HCT116 (cell line): Measurements from ENCODE around the gene SPTBN1. TPM values are rescaled to one million over a fixed set of nuclear protein-coding genes. Genes with fewer than 3 reads are reported as not detected.

Experiments used
- ATAC-seq: fragments of 200-7000 bp; cut with Tn5 transposase; 2 replicates; pipeline ENCODE4 v1.9.1; 2020; ENCODE audit warnings: mild to moderate bottlenecking, moderate library complexity
- BruUV-seq: library from RNA; stranded (reverse); fragments of 400-500 nt; replicated peaks from 2 replicates; lab custom pipeline; 2021; lab: Mats Ljungman, UMichigan
- CTCF ChIA-PET: fragments of 300-600 bp; sonication (Branson Sonifier 250); formaldehyde crosslinking; loops from one replicate; lab custom pipeline; 2021; ENCODE audit warnings: antibody characterized with exemption; lab: Charles Lee
- POLR2A ChIA-PET: fragments of 300-600, 350-600 bp; sonication (Branson Sonifier 250); formaldehyde crosslinking; loops from one replicate; lab custom pipeline; 2021; ENCODE audit warnings: antibody characterized with exemption; lab: Charles Lee
- RAD21 ChIA-PET, 2 experiments: fragments of 300-600 bp; sonication (Branson Sonifier 250); formaldehyde crosslinking; loops; one replicate each; lab custom pipeline; 2023; ENCODE audit warnings: low total read pairs in 2 of 2; ENCODE audit not compliant: uncharacterized antibody in 2 of 2, unreplicated experiment in 2 of 2, low non-redundant PET in 1 of 2; lab: Charles Lee
- DNase-seq: peaks from one replicate; pipeline ENCODE4 v3.0.0-alpha.2; 2010; ENCODE audit warnings: low read depth, low spot score
- H2AFZ ChIP-seq: fragments of 200-600 bp; shearing (Covaris generic), sonication (generic); 2 replicates; pipeline ENCODE4 v1.6.1; 2017; ENCODE audit warnings: low read depth, mixed run types, mixed read lengths, antibody characterized with exemption, low read length; ENCODE audit not compliant: poor library complexity, severe bottlenecking
- H3K27ac ChIP-seq: 2 replicates; pipeline ENCODE4 v1.5.1; 2012; ENCODE audit warnings: low read depth, low read length
- H3K27me3 ChIP-seq: fragments of 200-600 bp; sonication (generic); 2 replicates; pipeline ENCODE4 v1.6.1; 2016; ENCODE audit warnings: mixed run types, low read length, mixed read lengths; ENCODE audit not compliant: insufficient read depth
- H3K36me3 ChIP-seq, 2 experiments: fragments of 200-500 bp in 1 of 2; fragments of 200-600 bp in 1 of 2; sonication (Bioruptor generic) in 1 of 2; sonication (generic) in 1 of 2; 2 replicates each; pipeline versions ENCODE4 v1.5.1 to v1.6.1; 2014 to 2016; ENCODE audit warnings: low read length in 2 of 2, inconsistent platforms in 1 of 2, mixed read lengths in 1 of 2, mixed run types in 1 of 2; ENCODE audit not compliant: insufficient read depth in 2 of 2, control insufficient read depth in 1 of 2
- H3K4me1 ChIP-seq, 2 experiments: fragments of 200-600 bp in 1 of 2; sonication (generic) in 1 of 2; 2 replicates each; pipeline versions ENCODE4 v1.5.1 to v1.6.1; 2012 to 2017; ENCODE audit warnings: low read length in 2 of 2, inconsistent platforms in 1 of 2, mild to moderate bottlenecking in 1 of 2, mixed read lengths in 1 of 2, mixed run types in 1 of 2, moderate library complexity in 1 of 2; ENCODE audit not compliant: insufficient read depth in 2 of 2, control insufficient read depth in 1 of 2
- H3K4me2 ChIP-seq: fragments of 200-600 bp; sonication (generic); 2 replicates; pipeline ENCODE4 v1.6.1; 2017; ENCODE audit warnings: mixed run types, low read length, mixed read lengths
- H3K4me3 ChIP-seq, 2 experiments: fragments of 200-600 bp in 1 of 2; sonication (generic) in 1 of 2; replicated peaks in 1 of 2; 2 replicates each; pipeline ENCODE4 v1.5.1; 2011 to 2016; ENCODE audit warnings: low read length in 2 of 2, control low read depth in 1 of 2, low read depth in 1 of 2, mild to moderate bottlenecking in 1 of 2, mixed read lengths in 1 of 2, mixed run types in 1 of 2
- H3K79me2 ChIP-seq: fragments of 200-600 bp; sonication (generic); 2 replicates; pipeline ENCODE4 v1.6.1; 2017; ENCODE audit warnings: mild to moderate bottlenecking, mixed run types, low read length, moderate library complexity, mixed read lengths; ENCODE audit not compliant: insufficient read depth
- H3K9ac ChIP-seq: fragments of 200-600 bp; sonication (generic); 2 replicates; pipeline ENCODE4 v1.6.1; 2016; ENCODE audit warnings: low read length, mixed read lengths
- H3K9me2 ChIP-seq: fragments of 200-600 bp; sonication (generic), shearing (Covaris generic); 2 replicates; pipeline ENCODE4 v1.6.1; 2017; ENCODE audit warnings: mixed run types, mild to moderate bottlenecking, moderate library complexity; ENCODE audit not compliant: insufficient read depth
- H3K9me3 ChIP-seq, 2 experiments: fragments of 200-500 bp in 1 of 2; fragments of 200-600 bp in 1 of 2; sonication (Bioruptor generic) in 1 of 2; sonication (generic) in 1 of 2; 2 replicates each; pipeline ENCODE4 v1.6.1; 2014 to 2017; ENCODE audit warnings: low read length in 2 of 2, mixed read lengths in 2 of 2, inconsistent platforms in 1 of 2, low read depth in 1 of 2, mild to moderate bottlenecking in 1 of 2, mixed run types in 1 of 2, moderate library complexity in 1 of 2; ENCODE audit not compliant: control insufficient read depth in 1 of 2, insufficient read depth in 1 of 2
- H4K20me1 ChIP-seq: fragments of 200-600 bp; sonication (generic), shearing (Covaris generic); 2 replicates; pipeline ENCODE4 v1.6.1; 2017; ENCODE audit warnings: mixed run types, mild to moderate bottlenecking, moderate library complexity; ENCODE audit not compliant: insufficient read depth
- ATF3 ChIP-seq: IDR thresholded peaks from 2 replicates; pipeline ENCODE4 v1.6.1; 2012
- CTCF ChIP-seq, 3 experiments: fragments of 200-600 bp in 1 of 3; sonication (generic) in 1 of 3; IDR thresholded peaks in 2 of 3; conservative IDR thresholded peaks in 1 of 3; 2 replicates each; pipeline ENCODE4 v1.5.1; 2012 to 2017; ENCODE audit warnings: low read depth in 2 of 3, low read length in 2 of 3, antibody characterized with exemption in 1 of 3, borderline replicate concordance in 1 of 3, control low read depth in 1 of 3, mild to moderate bottlenecking in 1 of 3, mixed read lengths in 1 of 3, mixed run types in 1 of 3, moderate library complexity in 1 of 3; ENCODE audit not compliant: insufficient read depth in 1 of 3
- EGR1 ChIP-seq: IDR thresholded peaks from 2 replicates; pipeline ENCODE4 v1.6.1; 2012; ENCODE audit warnings: low read depth
- RAD21 ChIP-seq: IDR thresholded peaks from 2 replicates; pipeline ENCODE4 v1.6.1; 2012; ENCODE audit warnings: low read depth, mild to moderate bottlenecking
- REST ChIP-seq: IDR thresholded peaks from 2 replicates; pipeline ENCODE4 v1.6.1; 2012; ENCODE audit warnings: low read depth
- SIN3A ChIP-seq: IDR thresholded peaks from 2 replicates; pipeline ENCODE4 v1.6.1; 2012; ENCODE audit warnings: low read depth
- TCF7L2 ChIP-seq: IDR thresholded peaks from 2 replicates; pipeline ENCODE4 v1.7.0; 2011; ENCODE audit warnings: borderline replicate concordance, inconsistent platforms; ENCODE audit not compliant: insufficient read depth, insufficient read length; ENCODE audit errors: extremely low read depth
- YY1 ChIP-seq: IDR thresholded peaks from 2 replicates; pipeline ENCODE4 v1.6.1; 2011; ENCODE audit warnings: low read length, low read depth, moderate library complexity, mild to moderate bottlenecking; ENCODE audit not compliant: insufficient replicate concordance; ENCODE audit errors: extremely low read depth
- intact Hi-C: fragments of 100-400 bp; cut with micrococcal nuclease; formaldehyde crosslinking; loops from 2 replicates; pipeline ENCODE4 v1.10.0; 2022
- total RNA-seq: library from RNA; stranded (reverse); gene quantifications from one replicate; pipeline ENCODE4 v1.2.1, GENCODE V29; 2021; ENCODE audit not compliant: unreplicated experiment

The SPTBN1 gene
- total RNA-seq, 1 experiment from 2014 or later: 84.4 TPM

- H2AFZ ChIP-seq: no peak overlapping the region
- H3K4me1 ChIP-seq: no peaks in the 10 kb centered on the region
- CTCF ChIA-PET: interaction anchor here (0.8 to 1.7 kb wide), 2 partner anchors 9 to 588 kb away, joined by 3 to 5 read pairs; no protein-coding TSS in a partner anchor
- TF ChIP-seq RAD21 (0 out of 2 replicates have a peak, but pooled peaks have one; percentile 4), CTCF (IDR thresholded peaks at IDR 0.05 in 2 of 3, conservative IDR thresholded peaks at IDR 0.05 in 1 of 3; ENCODE audit: borderline replicate concordance in 1 of 3, insufficient read depth in 1 of 3, low read depth in 2 of 3, low read length in 2 of 3) (no peak), ATF3 (no peak), TCF7L2 (no peak), SIN3A (no peak), YY1 (no peak), EGR1 (no peak), REST (no peak)
- H3K4me2 ChIP-seq: no peak overlapping the region
- no peaks in the 10 kb centered on the region for H3K36me3 ChIP-seq
- no peak overlapping the region for H3K4me3 ChIP-seq
- no peak overlapping the region for H3K27ac ChIP-seq
- POLR2A ChIA-PET: no interaction called here
- intact Hi-C loops: no loop called here
- RAD21 ChIA-PET: no interaction called here
- H3K9me3 ChIP-seq: no peaks in the 10 kb centered on the region; a peak in 1 of 4 replicates
- no peaks in the 10 kb centered on the region for H3K9me2 ChIP-seq
- no peaks in the 10 kb centered on the region for H3K27me3 ChIP-seq
- H3K9ac ChIP-seq: no peak overlapping the region
- no peaks in the 10 kb centered on the region for H4K20me1 ChIP-seq
- ATAC-seq (no peak), DNase-seq (no peak)
- no peaks in the 10 kb centered on the region for H3K79me2 ChIP-seq
- no TSS peak for BruUV-seq
Observed at GRCh38 chr2:54695378-54695777, 239.3 kb downstream of the SPTBN1 start.
